HL-60 (cell line): ENCODE data around the gene ZNF850.

Experiments used
- DNase-seq, 2 experiments: peaks; one replicate each; pipeline ENCODE4 v3.0.0-alpha.2; 2010 to 2020; ENCODE audit warnings: low read depth in 1 of 2, low spot score in 1 of 2
- H3K27ac ChIP-seq: fragments of 250-450 bp; sonication (Bioruptor Pico); replicated peaks from 2 replicates; pipeline ENCODE4 v1.5.1; 2020; ENCODE audit warnings: mild to moderate bottlenecking, moderate library complexity
- H3K27me3 ChIP-seq: fragments of 250-450 bp; sonication (Bioruptor Pico); 2 replicates; pipeline ENCODE4 v1.5.1; 2021; ENCODE audit warnings: mild to moderate bottlenecking, moderate library complexity; ENCODE audit not compliant: insufficient read depth, poor library complexity, severe bottlenecking
- H3K4me3 ChIP-seq: replicated peaks from 2 replicates; pipeline ENCODE4 v1.5.1; 2011; ENCODE audit warnings: mild to moderate bottlenecking, control low read depth, low read length; ENCODE audit not compliant: insufficient read depth
- CTCF ChIP-seq: IDR thresholded peaks from one replicate; pipeline ENCODE4 v1.5.1; 2011; ENCODE audit warnings: low read length, control low read depth, inconsistent platforms; ENCODE audit not compliant: insufficient read depth
- GABPA ChIP-seq: IDR thresholded peaks from 2 replicates; pipeline ENCODE4 v1.6.1; 2012; ENCODE audit warnings: low read depth
- POLR2AphosphoS5 ChIP-seq: IDR thresholded peaks from 2 replicates; pipeline ENCODE4 v1.6.1; 2012; ENCODE audit warnings: low read depth
- REST ChIP-seq: IDR thresholded peaks from 2 replicates; pipeline ENCODE4 v1.6.1; 2012; ENCODE audit warnings: low read depth; ENCODE audit not compliant: insufficient replicate concordance
- SPI1 ChIP-seq: IDR thresholded peaks from 2 replicates; pipeline ENCODE4 v1.6.1; 2012; ENCODE audit warnings: low read depth, mild to moderate bottlenecking, borderline replicate concordance
- long read RNA-seq: library from polyadenylated mRNA; unstranded; transcript quantifications from one replicate; pipeline ENCODE4 v2.0.0, GENCODE V29; 2020

The ZNF850 gene
- long read RNA-seq, full-length matches to known transcripts: 4 of 15 reads
- long read RNA-seq, partial matches to known transcripts: 0 of 15 reads
- long read RNA-seq, other reads (novel, unspliced or antisense): 11 of 15 reads

GRCh38 chr19:36772311-36773222 lies at the start of gene ZNF850:
Gene ZNF850 (minus strand): TSS chr19:36772807. CDS start chr19:36762606, 10,201 bp downstream.
- peak within 1 kb of the TSS; percentile 96 for H3K4me3 ChIP-seq
- 0 out of 2 replicates have a peak, but pooled peaks have one; percentile 31 for TF ChIP-seq POLR2AphosphoS5
- no peak for TF ChIP-seq CTCF
- no peak for TF ChIP-seq REST
- TF ChIP-seq GABPA: peak; percentile 97
- peak; percentile 24; the same call in 1 of the 2 replicates for TF ChIP-seq SPI1
- peak; percentile 97 for DNase-seq
- peak within 1 kb of the TSS; percentile 97 for H3K27ac ChIP-seq
- H3K27me3 ChIP-seq: no peaks in the 10 kb centered on the region

GRCh38 chr19:36821758-36822157 lies 49.2 kb upstream of the ZNF850 start:
- no peak overlapping the region for H3K27ac ChIP-seq
- no peak overlapping the region for H3K4me3 ChIP-seq
- TF ChIP-seq POLR2AphosphoS5 (no peak), CTCF (no peak), REST (no peak), SPI1 (no peak), GABPA (no peak)
- no peaks in the 10 kb centered on the region for H3K27me3 ChIP-seq
- DNase-seq: no peak

GRCh38 chr19:36819130-36819630 lies 46.6 kb upstream of the ZNF850 start:
- Histone ChIP-seq H3K27me3 (no peaks in the 10 kb centered on the region), H3K4me3 (no peak overlapping the region), H3K27ac (no peak overlapping the region)
- no peak for TF ChIP-seq REST
- TF ChIP-seq GABPA: no peak
- no peak for TF ChIP-seq SPI1
- no peak for TF ChIP-seq CTCF
- no peak for TF ChIP-seq POLR2AphosphoS5
- DNase-seq: no peak
